Vagina (tissue), 2 donors: Measurements from ENCODE around the gene WWC2. TPM values are rescaled to one million over a fixed set of nuclear protein-coding genes. Genes with fewer than 3 reads are reported as not detected.

Experiments
- DNase-seq, 2 donors: peaks; one replicate each; pipeline ENCODE4 v3.0.0-alpha.2; 2017; ENCODE audit errors: extremely low spot score in 2 of 2
- H3K27ac ChIP-seq: fragments of 200-600 bp; sonication (generic); one replicate; pipeline ENCODE4 v1.5.1; 2019
- H3K27me3 ChIP-seq: fragments of 200-600 bp; sonication (generic); one replicate; pipeline ENCODE4 v1.5.1; 2019
- H3K36me3 ChIP-seq, 2 donors: fragments of 200-600 bp; sonication (generic); one replicate each; pipeline ENCODE4 v1.5.1; 2017 to 2019
- H3K4me1 ChIP-seq: fragments of 200-600 bp; sonication (generic); one replicate; pipeline ENCODE4 v1.5.1; 2019
- H3K4me3 ChIP-seq, 2 donors: fragments of 200-600 bp; sonication (generic); 1 replicate in 1 of 2; 2 replicates in 1 of 2; pipeline ENCODE4 v1.5.1; 2016 to 2019
- H3K9me3 ChIP-seq: fragments of 200-600 bp; sonication (generic); one replicate; pipeline ENCODE4 v1.5.1; 2019
- POLR2A ChIP-seq, 2 donors: fragments of 450-650 bp; IDR thresholded peaks; one replicate each; pipeline ENCODE4 v1.6.1; 2017; ENCODE audit warnings: antibody characterized with exemption in 2 of 2, mild to moderate bottlenecking in 2 of 2, moderate library complexity in 2 of 2
- POLR2AphosphoS5 ChIP-seq, 2 donors: sonication (generic); formaldehyde crosslinking; IDR thresholded peaks; one replicate each; pipeline ENCODE4 v1.9.0; 2017; ENCODE audit warnings: antibody characterized with exemption in 2 of 2, mild to moderate bottlenecking in 2 of 2, low read depth in 1 of 2; ENCODE audit not compliant: insufficient read depth in 1 of 2
- intact Hi-C: fragments of 100-400 bp; cut with DNase I; formaldehyde crosslinking; loops from one replicate; pipeline ENCODE4 v1.15.1; 2023
- total RNA-seq: library from RNA; depleted of rRNA; stranded (reverse); fragments of >200 nt; gene quantifications from one replicate; pipeline ENCODE4 v1.2.3, GENCODE V29; 2016
- TF ChIP-seq, protein P1 (sequence below), 3 experiments: fragments of 450-650 bp in 2 of 3; fragments of 200-600 bp in 1 of 3; sonication (generic) in 1 of 3; IDR thresholded peaks; one replicate each; pipeline ENCODE4 v1.5.1; 2017 to 2019; ENCODE audit warnings: antibody characterized with exemption in 3 of 3, mild to moderate bottlenecking in 2 of 3, moderate library complexity in 2 of 3

The WWC2 gene
- total RNA-seq, 1 donor from 2014 or later, result 24.3 TPM

DNA sequence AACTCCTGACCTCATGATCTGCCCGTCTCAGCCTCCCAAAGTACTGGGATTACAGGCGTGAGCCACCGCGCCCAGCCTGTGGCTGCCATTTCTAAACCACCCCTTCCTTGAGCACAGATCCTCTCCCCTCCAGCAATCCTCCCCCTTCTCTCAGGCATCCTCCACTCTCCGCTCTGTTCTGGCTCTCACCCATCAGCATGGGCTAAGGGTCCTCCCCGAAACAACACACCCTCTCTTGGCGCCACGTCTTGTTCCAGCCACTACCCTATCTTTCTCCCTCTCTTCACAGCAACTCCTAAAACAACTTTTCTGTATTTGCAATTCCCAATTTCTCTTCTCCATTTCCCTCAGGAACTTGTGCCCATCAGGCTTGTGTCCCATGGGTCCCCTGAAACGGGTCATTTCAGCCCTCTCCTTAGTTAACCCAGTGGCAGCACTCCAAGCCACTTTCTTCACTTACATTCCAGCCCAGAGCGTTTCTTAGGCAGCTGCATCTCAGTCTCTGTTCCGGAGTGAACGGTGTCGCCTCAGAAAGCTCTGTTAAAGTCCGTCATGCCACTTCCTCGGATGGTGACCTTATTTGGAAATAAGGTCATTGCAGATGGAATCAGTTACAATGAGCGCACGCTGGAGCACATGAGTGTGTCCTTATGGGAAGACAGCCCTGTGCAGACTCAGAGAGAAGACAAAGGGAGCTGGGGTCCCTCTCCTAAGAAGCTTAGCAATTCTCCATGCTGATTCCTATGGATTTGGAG, 251.4 kb downstream of the WWC2 start:
- TF ChIP-seq POLR2A (IDR thresholded peaks at IDR 0.05) (no peak), POLR2AphosphoS5 (IDR thresholded peaks at IDR 0.05; ENCODE audit: insufficient read depth in 1 of 2, low read depth in 1 of 2) (no peak)
- TF ChIP-seq, protein P1, sequence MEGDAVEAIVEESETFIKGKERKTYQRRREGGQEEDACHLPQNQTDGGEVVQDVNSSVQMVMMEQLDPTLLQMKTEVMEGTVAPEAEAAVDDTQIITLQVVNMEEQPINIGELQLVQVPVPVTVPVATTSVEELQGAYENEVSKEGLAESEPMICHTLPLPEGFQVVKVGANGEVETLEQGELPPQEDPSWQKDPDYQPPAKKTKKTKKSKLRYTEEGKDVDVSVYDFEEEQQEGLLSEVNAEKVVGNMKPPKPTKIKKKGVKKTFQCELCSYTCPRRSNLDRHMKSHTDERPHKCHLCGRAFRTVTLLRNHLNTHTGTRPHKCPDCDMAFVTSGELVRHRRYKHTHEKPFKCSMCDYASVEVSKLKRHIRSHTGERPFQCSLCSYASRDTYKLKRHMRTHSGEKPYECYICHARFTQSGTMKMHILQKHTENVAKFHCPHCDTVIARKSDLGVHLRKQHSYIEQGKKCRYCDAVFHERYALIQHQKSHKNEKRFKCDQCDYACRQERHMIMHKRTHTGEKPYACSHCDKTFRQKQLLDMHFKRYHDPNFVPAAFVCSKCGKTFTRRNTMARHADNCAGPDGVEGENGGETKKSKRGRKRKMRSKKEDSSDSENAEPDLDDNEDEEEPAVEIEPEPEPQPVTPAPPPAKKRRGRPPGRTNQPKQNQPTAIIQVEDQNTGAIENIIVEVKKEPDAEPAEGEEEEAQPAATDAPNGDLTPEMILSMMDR (IDR thresholded peaks at IDR 0.05), result no peak
- no peak for DNase-seq
- peaks cover 3% of the 10 kb centered on the region for H3K4me1 ChIP-seq
- no peaks in the 10 kb centered on the region for H3K9me3 ChIP-seq
- no peak overlapping the region for H3K27ac ChIP-seq
- no peaks in the 10 kb centered on the region for H3K36me3 ChIP-seq
- no peaks in the 10 kb centered on the region for H3K27me3 ChIP-seq
- intact Hi-C loops, result no loop called here
- H3K4me3 ChIP-seq, result no peak overlapping the region

DNA sequence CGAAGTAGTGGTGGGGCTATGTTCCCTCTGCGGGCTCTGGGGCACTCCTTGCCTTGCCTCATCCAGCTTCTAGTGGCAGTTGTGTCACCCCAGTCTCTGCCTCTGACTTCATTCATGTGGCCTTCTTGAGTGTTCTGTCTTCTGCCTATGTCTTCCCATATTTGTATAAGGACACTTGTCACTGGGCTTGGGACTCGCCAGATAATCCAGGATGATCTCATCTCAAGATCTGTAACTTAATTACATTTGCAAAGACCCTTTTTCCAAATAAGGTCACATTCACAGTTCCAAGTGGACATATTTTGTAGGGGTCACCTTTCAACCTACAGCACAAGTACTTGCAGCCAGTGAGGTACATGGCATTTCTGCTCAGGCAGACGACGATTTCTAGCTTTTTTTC, 253.5 kb downstream of the WWC2 start:
- intact Hi-C loops, result no loop called here
- Histone ChIP-seq H3K4me3 (no peak overlapping the region), H3K9me3 (no peaks in the 10 kb centered on the region), H3K36me3 (no peaks in the 10 kb centered on the region), H3K27me3 (no peaks in the 10 kb centered on the region), H3K4me1 (peaks cover 8% of the 10 kb centered on the region), H3K27ac (no peak overlapping the region)
- TF ChIP-seq POLR2AphosphoS5 (IDR thresholded peaks at IDR 0.05; ENCODE audit: insufficient read depth in 1 of 2, low read depth in 1 of 2) (no peak), POLR2A (IDR thresholded peaks at IDR 0.05) (no peak)
- TF ChIP-seq, protein P1 (IDR thresholded peaks at IDR 0.05), result no peak
- DNase-seq, result no peak

DNA sequence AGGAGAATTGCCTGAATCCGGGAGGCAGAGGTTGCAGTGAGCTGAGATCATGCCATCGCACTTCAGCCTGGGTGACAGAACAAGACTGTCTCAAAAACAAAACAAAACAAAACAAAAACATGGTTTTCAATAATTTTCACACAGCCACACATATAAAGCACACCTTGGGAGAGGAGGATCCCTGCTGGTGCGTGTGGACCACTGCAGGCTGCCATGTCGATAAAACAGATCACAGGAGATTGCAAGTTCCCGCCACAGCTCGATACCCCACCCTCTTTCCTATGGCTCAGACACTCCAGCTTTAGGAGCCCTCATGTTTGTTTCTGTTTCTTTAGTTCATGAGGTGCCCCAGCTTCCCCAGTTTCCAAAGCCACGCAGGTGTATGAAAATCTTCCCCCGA, 254.5 kb downstream of the WWC2 start:
- TF ChIP-seq POLR2A (IDR thresholded peaks at IDR 0.05) (no peak), POLR2AphosphoS5 (IDR thresholded peaks at IDR 0.05; ENCODE audit: insufficient read depth in 1 of 2, low read depth in 1 of 2) (no peak)
- TF ChIP-seq, protein P1 (IDR thresholded peaks at IDR 0.05), result no peak
- Histone ChIP-seq H3K4me1 (peaks cover 8% of the 10 kb centered on the region), H3K27me3 (no peaks in the 10 kb centered on the region), H3K4me3 (no peak overlapping the region), H3K9me3 (no peaks in the 10 kb centered on the region), H3K27ac (no peak overlapping the region), H3K36me3 (no peaks in the 10 kb centered on the region)
- intact Hi-C loops, result no loop called here
- DNase-seq, result no peak

DNA sequence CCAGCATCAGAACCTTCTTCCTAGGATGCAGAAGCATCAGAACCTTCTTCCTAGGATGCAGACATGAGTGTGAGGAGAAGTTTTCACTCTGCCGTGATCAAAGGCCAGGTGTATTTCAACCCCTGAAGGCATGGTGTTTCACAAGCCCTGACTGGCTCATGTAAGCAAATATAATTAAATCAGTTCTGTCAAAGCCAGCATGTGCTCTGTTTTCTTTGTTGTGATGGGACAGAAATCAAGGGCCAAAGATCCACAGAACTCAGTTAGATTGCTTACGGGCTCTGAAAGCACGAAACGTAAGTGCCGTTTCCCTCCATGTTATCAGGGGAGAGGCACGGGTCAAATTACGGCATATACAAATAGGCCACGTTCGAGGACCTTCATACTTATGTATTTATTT, 255.2 kb downstream of the WWC2 start:
- intact Hi-C loops, result no loop called here
- Histone ChIP-seq H3K4me1 (peaks cover 8% of the 10 kb centered on the region), H3K9me3 (no peaks in the 10 kb centered on the region), H3K27me3 (no peaks in the 10 kb centered on the region), H3K4me3 (no peak overlapping the region), H3K27ac (no peak overlapping the region), H3K36me3 (no peaks in the 10 kb centered on the region)
- TF ChIP-seq, protein P1 (IDR thresholded peaks at IDR 0.05), result no peak
- TF ChIP-seq POLR2A (IDR thresholded peaks at IDR 0.05) (no peak), POLR2AphosphoS5 (IDR thresholded peaks at IDR 0.05; ENCODE audit: insufficient read depth in 1 of 2, low read depth in 1 of 2) (no peak)
- no peak for DNase-seq

DNA sequence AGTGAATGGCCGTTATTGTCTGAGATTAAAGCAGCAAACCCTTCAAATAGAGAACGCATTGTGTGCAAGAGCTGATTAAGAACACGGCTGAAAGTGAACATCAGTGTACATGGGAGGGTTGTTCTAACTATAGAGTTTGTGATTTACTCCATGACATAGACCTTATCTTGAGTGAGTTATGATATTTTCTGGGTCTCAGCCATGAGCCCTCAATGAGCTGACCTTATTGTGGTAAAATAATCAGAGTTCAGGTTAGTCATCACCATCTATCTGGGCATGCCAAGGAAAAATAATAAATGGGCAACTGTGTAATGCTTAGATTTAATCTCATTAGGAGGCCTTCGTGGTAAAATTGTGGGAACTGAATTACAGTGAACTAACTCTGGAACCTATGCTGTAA, 256.3 kb downstream of the WWC2 start:
- H3K4me1 ChIP-seq, result peaks cover 8% of the 10 kb centered on the region
- H3K4me3 ChIP-seq, result no peak overlapping the region
- intact Hi-C loops, result no loop called here
- H3K9me3 ChIP-seq, result no peaks in the 10 kb centered on the region
- no peaks in the 10 kb centered on the region for H3K27me3 ChIP-seq
- TF ChIP-seq, protein P1 (IDR thresholded peaks at IDR 0.05), result no peak
- no peak for TF ChIP-seq POLR2A (IDR thresholded peaks at IDR 0.05)
- TF ChIP-seq POLR2AphosphoS5 (IDR thresholded peaks at IDR 0.05; ENCODE audit: insufficient read depth in 1 of 2, low read depth in 1 of 2), result no peak
- H3K36me3 ChIP-seq, result no peaks in the 10 kb centered on the region
- no peak for DNase-seq
- no peak overlapping the region for H3K27ac ChIP-seq
